HepG2 (cell line): ENCODE data around the gene IPCEF1. TPM values are rescaled to one million over a fixed set of nuclear protein-coding genes. Genes with fewer than 3 reads are reported as not detected.

Source experiments
- CBX1 ChIP-seq: IDR thresholded peaks from one replicate; pipeline ENCODE4 v1.6.1; 2016; ENCODE audit warnings: antibody characterized with exemption, low read depth
- EP300 ChIP-seq, 3 experiments: sonication (generic) in 1 of 3; formaldehyde crosslinking in 1 of 3; IDR thresholded peaks; 2 replicates each; pipeline versions ENCODE4 v1.5.1 to v1.6.1; 2011 to 2020; ENCODE audit warnings: low read depth in 2 of 3, low read length in 2 of 3, borderline replicate concordance in 1 of 3, improper control_type of control experiment in 1 of 3, mild to moderate bottlenecking in 1 of 3, missing genetic modification reagents in 1 of 3, moderate library complexity in 1 of 3
- HES4 ChIP-seq: sonication (generic); formaldehyde crosslinking; IDR thresholded peaks from 2 replicates; pipeline ENCODE4 v1.9.0; 2021; ENCODE audit warnings: mild to moderate bottlenecking, missing genetic modification reagents, borderline replicate concordance
- MIER3 ChIP-seq: IDR thresholded peaks from 2 replicates; pipeline ENCODE4 v1.6.1; 2016; ENCODE audit warnings: missing compliant biosample characterization, borderline replicate concordance
- NR3C1 ChIP-seq: sonication (generic); formaldehyde crosslinking; IDR thresholded peaks from 2 replicates; pipeline ENCODE4 v1.4.0; 2020; ENCODE audit warnings: missing genetic modification reagents
- NRL ChIP-seq: sonication (generic); formaldehyde crosslinking; IDR thresholded peaks from 2 replicates; pipeline ENCODE4 v1.5.0; 2020; ENCODE audit warnings: missing genetic modification reagents, mild to moderate bottlenecking, moderate library complexity, borderline replicate concordance
- RFX1 ChIP-seq: fragments of 450-650 bp; IDR thresholded peaks from 2 replicates; pipeline ENCODE4 v1.6.1; 2017
- RFXANK ChIP-seq: IDR thresholded peaks from 2 replicates; pipeline ENCODE4 v1.6.1; 2016
- STAT5B ChIP-seq: sonication (generic); formaldehyde crosslinking; IDR thresholded peaks from 2 replicates; pipeline ENCODE4 v1.4.0; 2020; ENCODE audit warnings: missing genetic modification reagents
- TOPORS ChIP-seq: sonication (generic); formaldehyde crosslinking; IDR thresholded peaks from 2 replicates; pipeline ENCODE4 v1.8.0; 2023; ENCODE audit warnings: mild to moderate bottlenecking, missing genetic modification reagents
- TP53 ChIP-seq: sonication (generic); formaldehyde crosslinking; conservative IDR thresholded peaks from 2 replicates; pipeline ENCODE4 v1.4.0; 2020; ENCODE audit warnings: missing genetic modification reagents
- ZGPAT ChIP-seq: IDR thresholded peaks from 2 replicates; pipeline ENCODE4 v1.6.1; 2016; ENCODE audit warnings: mild to moderate bottlenecking
- ZNF224 ChIP-seq: sonication (generic); formaldehyde crosslinking; IDR thresholded peaks from 2 replicates; pipeline ENCODE4 v1.5.0; 2020; ENCODE audit warnings: mild to moderate bottlenecking, missing genetic modification reagents
- ZNF3 ChIP-seq: IDR thresholded peaks from 2 replicates; pipeline ENCODE4 v1.7.0; 2017; ENCODE audit warnings: inconsistent platforms
- ZNF382 ChIP-seq: sonication (generic); formaldehyde crosslinking; IDR thresholded peaks from 2 replicates; pipeline ENCODE4 v1.5.0; 2020; ENCODE audit warnings: missing genetic modification reagents, mild to moderate bottlenecking, borderline replicate concordance
- ZNF598 ChIP-seq: sonication (generic); formaldehyde crosslinking; IDR thresholded peaks from 2 replicates; pipeline ENCODE4 v1.5.1; 2020; ENCODE audit warnings: mild to moderate bottlenecking, missing genetic modification reagents, borderline replicate concordance
- ZNF7 ChIP-seq: IDR thresholded peaks from 2 replicates; pipeline ENCODE4 v1.6.1; 2016; ENCODE audit warnings: missing biosample characterization, missing genetic modification reagents
- polyA plus RNA-seq, 8 experiments: library from polyadenylated mRNA; depleted of rRNA in 3 of 8; stranded (reverse) in 7 of 8; unstranded in 1 of 8; fragments of >200 nt; fragmentation: Illumina TruSeq in 4 of 8; extraction: Trizol in 4 of 8; gene quantifications; 2 replicates each; pipeline versions ENCODE4 v1.2.1 to v1.2.3, GENCODE V29; 2011 to 2016; ENCODE audit warnings: low read depth in 4 of 8, missing spikeins in 1 of 8, mixed read lengths in 1 of 8; ENCODE audit not compliant: insufficient read depth in 1 of 8
- total RNA-seq, 5 experiments: library from RNA; depleted of rRNA; stranded (reverse); fragments of >200 nt; fragmentation: Illumina TruSeq; extraction: Trizol; gene quantifications; 2 replicates each; pipeline ENCODE4 v1.2.3, GENCODE V29; 2016; ENCODE audit warnings: low read depth in 1 of 5
- TF ChIP-seq, protein P1 (sequence below): sonication (generic); formaldehyde crosslinking; IDR thresholded peaks from 2 replicates; pipeline ENCODE4 v1.8.1; 2022; ENCODE audit warnings: low read depth, mild to moderate bottlenecking, missing genetic modification reagents
- TF ChIP-seq, protein P2 (sequence below): sonication (generic); formaldehyde crosslinking; IDR thresholded peaks from 2 replicates; pipeline ENCODE4 v1.4.0; 2020; ENCODE audit warnings: missing genetic modification reagents
- TF ChIP-seq, protein P3 (sequence below): sonication (generic); formaldehyde crosslinking; IDR thresholded peaks from 2 replicates; pipeline ENCODE4 v1.8.1; 2023; ENCODE audit warnings: missing genetic modification reagents, mild to moderate bottlenecking, borderline replicate concordance
- TF ChIP-seq, protein P4 (sequence below): sonication (generic); formaldehyde crosslinking; IDR thresholded peaks from 2 replicates; pipeline ENCODE4 v1.5.1; 2020; ENCODE audit warnings: missing genetic modification reagents, mild to moderate bottlenecking, borderline replicate concordance

The IPCEF1 gene
- total and polyA plus RNA-seq, 2 of the 13 experiments (the other 11 are each of a cell fraction or from before 2014, with no cell fraction given) = 0.03 TPM; not detected in 1

DNA sequence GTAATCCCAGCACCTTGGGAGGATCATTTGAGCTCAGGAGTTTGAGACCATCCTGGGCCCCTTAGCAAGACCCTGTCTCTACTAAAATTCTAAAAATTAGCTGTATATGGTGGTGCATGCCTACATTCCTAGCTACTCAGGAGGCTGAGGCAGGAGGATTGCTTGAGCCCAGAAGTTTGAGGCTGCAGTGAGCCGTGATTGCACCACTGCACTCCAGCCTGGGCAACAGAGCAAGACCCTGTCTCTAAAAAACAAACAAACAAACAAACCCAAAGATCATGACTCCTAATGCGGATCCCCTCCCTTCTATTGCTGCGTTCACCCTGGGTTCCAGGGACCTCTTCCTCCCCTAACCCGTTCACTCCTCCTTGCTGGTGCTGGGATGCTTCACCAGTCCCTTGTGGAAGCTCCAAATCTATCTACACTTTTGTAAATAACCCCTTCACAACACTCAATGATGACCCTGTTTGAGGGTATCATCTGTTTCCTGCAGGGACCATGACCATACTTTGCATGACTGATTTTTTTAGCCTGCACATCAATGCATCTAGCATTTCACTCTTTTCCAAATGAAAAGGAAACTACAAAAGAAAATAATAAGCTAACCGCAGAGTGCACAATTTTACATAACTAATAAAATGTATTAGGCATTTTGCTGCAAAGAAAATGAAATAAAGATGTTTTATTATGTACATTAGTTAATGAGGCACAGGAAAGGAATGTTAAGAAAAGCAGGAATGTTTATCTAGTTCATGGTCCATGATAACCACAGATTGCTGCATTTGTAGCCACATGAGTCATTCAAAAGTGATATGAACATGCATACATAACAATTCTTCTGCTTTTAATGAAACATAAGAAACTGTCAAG lies 30.5 kb upstream of the IPCEF1 start (continued):
- TF ChIP-seq, protein P1, sequence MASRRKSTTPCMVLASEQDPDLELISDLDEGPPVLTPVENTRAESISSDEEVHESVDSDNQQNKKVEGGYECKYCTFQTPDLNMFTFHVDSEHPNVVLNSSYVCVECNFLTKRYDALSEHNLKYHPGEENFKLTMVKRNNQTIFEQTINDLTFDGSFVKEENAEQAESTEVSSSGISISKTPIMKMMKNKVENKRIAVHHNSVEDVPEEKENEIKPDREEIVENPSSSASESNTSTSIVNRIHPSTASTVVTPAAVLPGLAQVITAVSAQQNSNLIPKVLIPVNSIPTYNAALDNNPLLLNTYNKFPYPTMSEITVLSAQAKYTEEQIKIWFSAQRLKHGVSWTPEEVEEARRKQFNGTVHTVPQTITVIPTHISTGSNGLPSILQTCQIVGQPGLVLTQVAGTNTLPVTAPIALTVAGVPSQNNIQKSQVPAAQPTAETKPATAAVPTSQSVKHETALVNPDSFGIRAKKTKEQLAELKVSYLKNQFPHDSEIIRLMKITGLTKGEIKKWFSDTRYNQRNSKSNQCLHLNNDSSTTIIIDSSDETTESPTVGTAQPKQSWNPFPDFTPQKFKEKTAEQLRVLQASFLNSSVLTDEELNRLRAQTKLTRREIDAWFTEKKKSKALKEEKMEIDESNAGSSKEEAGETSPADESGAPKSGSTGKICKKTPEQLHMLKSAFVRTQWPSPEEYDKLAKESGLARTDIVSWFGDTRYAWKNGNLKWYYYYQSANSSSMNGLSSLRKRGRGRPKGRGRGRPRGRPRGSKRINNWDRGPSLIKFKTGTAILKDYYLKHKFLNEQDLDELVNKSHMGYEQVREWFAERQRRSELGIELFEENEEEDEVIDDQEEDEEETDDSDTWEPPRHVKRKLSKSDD (CRISPR knock-in tag) = no peak
- TF ChIP-seq ZNF7 (CRISPR knock-in tag) (peak; percentile 9; the same call in 1 of the 2 replicates), ZNF382 (CRISPR knock-in tag) (no peak), TOPORS (no peak), ZNF3 (CRISPR knock-in tag) (peak; percentile 32; the same call in 1 of the 2 replicates), ZNF598 (CRISPR knock-in tag) (no peak), STAT5B (CRISPR knock-in tag) (no peak), TP53 (CRISPR knock-in tag) (no peak), HES4 (CRISPR knock-in tag) (no peak), RFX1 (no peak), MIER3 (CRISPR knock-in tag) (no peak), NRL (CRISPR knock-in tag) (no peak), ZNF224 (CRISPR knock-in tag) (no peak), RFXANK (no peak), ZGPAT (CRISPR knock-in tag) (0 out of 2 replicates have a peak, but pooled peaks have one; percentile 16), CBX1 (no peak), EP300 (IDR thresholded peaks at IDR 0.05; ENCODE audit: low read depth in 2 of 2, low read length in 2 of 2) (peak in 1 of 2 experiments; percentile 39; a peak in 2 of 4 replicates), EP300 (CRISPR knock-in tag; IDR thresholded peaks at IDR 0.05; ENCODE audit: borderline replicate concordance) (no peak), NR3C1 (CRISPR knock-in tag) (no peak)
- TF ChIP-seq, protein P2, sequence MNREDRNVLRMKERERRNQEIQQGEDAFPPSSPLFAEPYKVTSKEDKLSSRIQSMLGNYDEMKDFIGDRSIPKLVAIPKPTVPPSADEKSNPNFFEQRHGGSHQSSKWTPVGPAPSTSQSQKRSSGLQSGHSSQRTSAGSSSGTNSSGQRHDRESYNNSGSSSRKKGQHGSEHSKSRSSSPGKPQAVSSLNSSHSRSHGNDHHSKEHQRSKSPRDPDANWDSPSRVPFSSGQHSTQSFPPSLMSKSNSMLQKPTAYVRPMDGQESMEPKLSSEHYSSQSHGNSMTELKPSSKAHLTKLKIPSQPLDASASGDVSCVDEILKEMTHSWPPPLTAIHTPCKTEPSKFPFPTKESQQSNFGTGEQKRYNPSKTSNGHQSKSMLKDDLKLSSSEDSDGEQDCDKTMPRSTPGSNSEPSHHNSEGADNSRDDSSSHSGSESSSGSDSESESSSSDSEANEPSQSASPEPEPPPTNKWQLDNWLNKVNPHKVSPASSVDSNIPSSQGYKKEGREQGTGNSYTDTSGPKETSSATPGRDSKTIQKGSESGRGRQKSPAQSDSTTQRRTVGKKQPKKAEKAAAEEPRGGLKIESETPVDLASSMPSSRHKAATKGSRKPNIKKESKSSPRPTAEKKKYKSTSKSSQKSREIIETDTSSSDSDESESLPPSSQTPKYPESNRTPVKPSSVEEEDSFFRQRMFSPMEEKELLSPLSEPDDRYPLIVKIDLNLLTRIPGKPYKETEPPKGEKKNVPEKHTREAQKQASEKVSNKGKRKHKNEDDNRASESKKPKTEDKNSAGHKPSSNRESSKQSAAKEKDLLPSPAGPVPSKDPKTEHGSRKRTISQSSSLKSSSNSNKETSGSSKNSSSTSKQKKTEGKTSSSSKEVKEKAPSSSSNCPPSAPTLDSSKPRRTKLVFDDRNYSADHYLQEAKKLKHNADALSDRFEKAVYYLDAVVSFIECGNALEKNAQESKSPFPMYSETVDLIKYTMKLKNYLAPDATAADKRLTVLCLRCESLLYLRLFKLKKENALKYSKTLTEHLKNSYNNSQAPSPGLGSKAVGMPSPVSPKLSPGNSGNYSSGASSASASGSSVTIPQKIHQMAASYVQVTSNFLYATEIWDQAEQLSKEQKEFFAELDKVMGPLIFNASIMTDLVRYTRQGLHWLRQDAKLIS = no peak
- TF ChIP-seq, protein P3, sequence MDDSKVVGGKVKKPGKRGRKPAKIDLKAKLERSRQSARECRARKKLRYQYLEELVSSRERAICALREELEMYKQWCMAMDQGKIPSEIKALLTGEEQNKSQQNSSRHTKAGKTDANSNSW (CRISPR knock-in tag) = no peak
- TF ChIP-seq, protein P4, sequence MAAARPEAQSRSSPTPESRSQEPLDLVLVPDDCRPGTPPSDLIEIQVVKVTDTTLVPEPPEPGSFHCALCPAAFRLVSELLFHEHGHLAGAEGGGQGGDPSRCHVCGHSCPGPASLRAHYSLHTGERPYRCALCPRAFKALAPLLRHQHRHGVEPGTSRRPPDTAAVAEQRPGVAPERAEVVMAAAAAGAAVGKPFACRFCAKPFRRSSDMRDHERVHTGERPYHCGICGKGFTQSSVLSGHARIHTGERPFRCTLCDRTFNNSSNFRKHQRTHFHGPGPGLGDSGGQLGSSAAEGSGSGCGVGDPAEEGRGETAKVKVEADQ (CRISPR knock-in tag) = no peak
